HUES64 (cell line): ENCODE results near the gene CX3CL1.
"Not testable (repeated sequence)": the region's sequence is repeated elsewhere in the genome, so short reads cannot be mapped to it uniquely, and the experiment has no call there.

Source experiments
- H3K27ac ChIP-seq: 2 replicates; pipeline ENCODE4 v1.7.0; 2013; ENCODE audit warnings: low read depth, low read length, inconsistent platforms
- H3K27me3 ChIP-seq: 2 replicates; pipeline ENCODE4 v1.6.1; 2013; ENCODE audit warnings: mild to moderate bottlenecking, low read length; ENCODE audit not compliant: insufficient read depth
- H3K36me3 ChIP-seq: 2 replicates; pipeline ENCODE4 v1.6.1; 2013; ENCODE audit warnings: mild to moderate bottlenecking, low read length; ENCODE audit not compliant: insufficient read depth
- H3K4me1 ChIP-seq: 2 replicates; pipeline ENCODE4 v1.6.1; 2013; ENCODE audit warnings: mild to moderate bottlenecking, low read length, moderate library complexity; ENCODE audit not compliant: insufficient read depth
- H3K4me3 ChIP-seq: 2 replicates; pipeline ENCODE4 v1.5.1; 2013; ENCODE audit warnings: mild to moderate bottlenecking, low read length, moderate library complexity
- H3K9ac ChIP-seq: 2 replicates; pipeline ENCODE4 v1.6.1; 2013; ENCODE audit warnings: mild to moderate bottlenecking, low read depth, low read length
- H3K9me3 ChIP-seq: 2 replicates; pipeline ENCODE4 v1.6.1; 2013; ENCODE audit warnings: low read depth, low read length; ENCODE audit not compliant: insufficient read depth
- WGBS: fragments of 150-250, 120-280 bp; methylation state at CpG from one replicate; pipeline ENCODE4 v1.1.7; 2013; ENCODE audit warnings: missing lambda C conversion rate; 5-methylcytosine and 5-hydroxymethylcytosine counted together

CX3CL1 gene

DNA sequence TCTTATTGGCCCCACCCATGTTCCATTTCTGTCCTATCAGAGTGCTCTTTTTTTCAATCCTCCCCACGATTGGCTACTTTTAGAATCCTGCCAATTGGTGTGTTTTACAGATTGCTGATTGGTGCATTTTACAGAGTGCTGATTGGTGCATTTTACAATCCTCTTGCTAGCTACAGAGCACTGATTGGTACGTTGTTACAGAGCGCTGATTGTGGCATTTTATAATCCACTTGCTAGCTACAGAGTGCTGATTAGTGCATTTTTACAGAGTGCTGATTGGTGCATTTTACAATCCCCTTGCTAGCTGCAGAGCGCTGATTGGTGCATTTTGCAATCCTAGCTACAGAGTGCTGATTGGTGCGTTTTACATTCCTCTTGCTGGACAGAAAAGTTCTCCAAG, 22.7 kb downstream of the CX3CL1 start:
- Histone ChIP-seq H3K9me3 (no peaks in the 10 kb centered on the region), H3K36me3 (no peaks in the 10 kb centered on the region), H3K4me1 (no peaks in the 10 kb centered on the region), H3K27me3 (no peaks in the 10 kb centered on the region), H3K9ac (no peak overlapping the region), H3K4me3 (no peak overlapping the region), H3K27ac (no peak overlapping the region)
- WGBS: 93% methylated on average over 5 of the region's 5 CpGs

GRCh38 chr16:57396786-57397185, 24.5 kb downstream of the CX3CL1 start:
- Histone ChIP-seq H3K27me3 (no peaks in the 10 kb centered on the region), H3K27ac (no peak overlapping the region), H3K9me3 (no peaks in the 10 kb centered on the region), H3K4me3 (no peak overlapping the region), H3K4me1 (no peaks in the 10 kb centered on the region), H3K9ac (no peak overlapping the region), H3K36me3 (no peaks in the 10 kb centered on the region)
- 86% methylated on average over 4 of the region's 4 CpGs for WGBS

- not testable (repeated sequence) for H3K4me1 ChIP-seq, H3K27me3 ChIP-seq, H3K9me3 ChIP-seq, H3K9ac ChIP-seq, H3K36me3 ChIP-seq, H3K27ac ChIP-seq, H3K4me3 ChIP-seq
- WGBS: 95% methylated on average over 4 of the region's 4 CpGs
Observed at GRCh38 chr16:57397493-57397892, 25.2 kb downstream of the CX3CL1 start.

- Histone ChIP-seq H3K9me3 (no peaks in the 10 kb centered on the region), H3K27me3 (no peaks in the 10 kb centered on the region), H3K9ac (no peak overlapping the region), H3K36me3 (no peaks in the 10 kb centered on the region), H3K4me3 (no peak overlapping the region), H3K27ac (no peak overlapping the region), H3K4me1 (no peaks in the 10 kb centered on the region)
- 57% methylated on average over 7 of the region's 7 CpGs for WGBS
Observed at GRCh38 chr16:57401943-57402640, 29.8 kb downstream of the CX3CL1 start.

GRCh38 chr16:57403965-57404817, 31.9 kb downstream of the CX3CL1 start, which contains the start of gene CCL17:
Gene CCL17, plus strand, starts transcription at chr16:57404767. Its CDS starts 9,166 bp downstream, at chr16:57413933.
- Histone ChIP-seq H3K9me3 (no peaks in the 10 kb centered on the region), H3K27ac (no peak within 1 kb of the TSS), H3K27me3 (no peaks in the 10 kb centered on the region), H3K4me3 (no peak within 1 kb of the TSS), H3K4me1 (no peaks in the 10 kb centered on the region), H3K36me3 (no peaks in the 10 kb centered on the region), H3K9ac (no peak within 1 kb of the TSS)
- 83% methylated on average over 17 of the region's 17 CpGs for WGBS

DNA sequence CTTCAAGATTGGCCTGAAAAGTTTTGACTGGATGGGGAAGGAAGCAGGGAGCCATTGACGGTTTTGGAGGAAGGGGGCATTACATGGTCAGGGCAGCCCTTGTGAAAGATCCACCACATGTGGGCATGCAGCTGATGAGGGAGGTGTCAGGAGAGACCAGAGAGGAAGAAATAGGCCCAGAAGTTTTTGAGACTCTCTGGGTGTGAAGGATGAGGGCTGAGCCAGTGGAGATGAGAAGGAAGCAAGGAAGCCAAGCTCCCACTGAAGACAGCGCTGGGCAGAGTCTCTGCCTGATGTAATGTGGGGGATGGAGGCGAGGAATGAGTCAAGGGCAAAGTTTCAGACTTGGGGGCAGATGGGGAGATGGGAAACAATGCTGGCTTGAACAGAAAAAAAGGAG, 32.8 kb downstream of the CX3CL1 start:
- no peaks in the 10 kb centered on the region for H3K27me3 ChIP-seq
- no peaks in the 10 kb centered on the region for H3K4me1 ChIP-seq
- H3K4me3 ChIP-seq: no peak overlapping the region
- no peaks in the 10 kb centered on the region for H3K9me3 ChIP-seq
- H3K9ac ChIP-seq: no peak overlapping the region
- WGBS: 83% methylated on average over 3 of the region's 3 CpGs
- H3K36me3 ChIP-seq: no peaks in the 10 kb centered on the region
- no peak overlapping the region for H3K27ac ChIP-seq

DNA sequence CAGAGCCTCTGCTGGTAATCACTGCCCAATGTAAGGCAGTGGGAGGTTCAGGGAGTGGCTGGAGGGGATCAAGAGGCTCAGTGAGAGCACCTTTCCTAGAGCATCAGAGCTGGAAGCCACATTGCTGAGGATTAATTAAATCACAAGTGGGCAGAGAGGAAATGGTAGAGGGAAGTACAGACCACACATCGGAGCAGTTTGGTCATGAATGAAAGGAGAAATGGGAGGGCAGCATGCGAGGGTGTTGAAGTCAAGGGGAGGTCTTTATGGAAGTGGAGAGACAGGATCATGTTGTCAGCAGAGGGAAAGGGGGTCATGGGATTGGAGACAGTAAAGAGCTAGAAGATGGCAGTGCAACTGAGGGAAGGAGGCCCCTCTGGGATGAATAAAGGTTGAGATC, 34.6 kb downstream of the CX3CL1 start:
- H3K27ac ChIP-seq: no peak overlapping the region
- 85% methylated on average over 2 of the region's 2 CpGs for WGBS
- no peak overlapping the region for H3K4me3 ChIP-seq
- no peaks in the 10 kb centered on the region for H3K9me3 ChIP-seq
- no peaks in the 10 kb centered on the region for H3K36me3 ChIP-seq
- H3K9ac ChIP-seq: no peak overlapping the region
- H3K27me3 ChIP-seq: no peaks in the 10 kb centered on the region
- H3K4me1 ChIP-seq: no peaks in the 10 kb centered on the region

DNA sequence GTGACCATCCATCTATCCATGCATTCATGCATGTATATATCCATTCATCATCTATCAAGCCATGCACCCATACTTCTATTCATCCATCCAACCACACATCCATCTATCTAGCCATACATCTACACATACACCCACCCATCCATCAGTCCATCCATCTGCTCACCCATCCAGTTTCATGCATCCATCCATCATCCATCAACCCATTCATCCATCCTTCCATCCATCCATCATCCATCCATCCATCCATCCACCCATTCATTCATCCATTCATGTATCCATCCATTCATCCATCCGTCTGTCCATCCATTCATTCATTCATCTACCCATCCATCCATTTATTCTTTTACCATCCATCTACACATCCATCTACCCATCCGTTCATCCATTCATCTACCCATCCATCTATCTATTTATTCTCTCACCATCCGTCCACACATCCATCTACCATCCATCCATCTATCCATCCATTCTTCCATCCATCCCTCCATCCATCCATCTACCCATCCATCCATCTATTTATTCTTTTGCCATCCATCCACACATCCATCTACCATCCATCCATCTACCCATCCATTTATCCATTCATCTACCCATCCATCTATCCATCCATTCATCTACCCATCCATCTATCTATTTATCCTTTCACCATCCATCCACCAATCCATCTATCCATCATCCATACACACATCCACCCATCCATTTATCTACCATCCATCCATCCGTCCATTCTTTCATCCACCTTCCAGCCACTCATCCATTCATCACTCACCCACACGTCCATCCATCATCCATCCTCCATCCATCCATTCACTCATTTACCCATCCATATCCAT, 35.4 kb downstream of the CX3CL1 start:
- Histone ChIP-seq H3K9me3 (no peaks in the 10 kb centered on the region), H3K9ac (no peak overlapping the region), H3K27me3 (no peaks in the 10 kb centered on the region), H3K4me1 (no peaks in the 10 kb centered on the region), H3K36me3 (no peaks in the 10 kb centered on the region), H3K27ac (no peak overlapping the region), H3K4me3 (no peak overlapping the region)
- WGBS: 87% methylated on average over 5 of the region's 5 CpGs

DNA sequence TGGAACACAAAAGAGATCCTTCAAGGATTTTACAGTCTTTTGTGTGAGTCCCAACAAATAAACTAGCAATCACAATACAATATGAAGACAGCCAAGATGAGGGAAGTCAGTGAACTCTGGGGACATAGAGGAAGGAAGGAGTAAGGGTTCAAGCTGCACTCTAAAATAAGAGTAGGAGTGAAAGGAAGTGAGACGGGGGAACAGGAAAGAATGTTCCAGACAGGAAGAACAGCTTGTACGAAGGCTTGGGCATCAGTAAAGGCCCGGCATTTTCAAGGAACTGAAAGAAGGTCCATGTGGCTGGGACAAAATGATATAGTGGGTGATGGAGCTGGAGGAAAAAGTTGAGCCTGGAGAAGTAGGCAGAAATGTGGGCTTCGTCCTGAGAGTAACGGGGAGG, 36.8 kb downstream of the CX3CL1 start:
- no peaks in the 10 kb centered on the region for H3K36me3 ChIP-seq
- no peaks in the 10 kb centered on the region for H3K27me3 ChIP-seq
- H3K4me3 ChIP-seq: no peak overlapping the region
- WGBS: 91% methylated on average over 5 of the region's 5 CpGs
- no peak overlapping the region for H3K27ac ChIP-seq
- H3K9ac ChIP-seq: no peak overlapping the region
- H3K4me1 ChIP-seq: no peaks in the 10 kb centered on the region
- no peaks in the 10 kb centered on the region for H3K9me3 ChIP-seq

DNA sequence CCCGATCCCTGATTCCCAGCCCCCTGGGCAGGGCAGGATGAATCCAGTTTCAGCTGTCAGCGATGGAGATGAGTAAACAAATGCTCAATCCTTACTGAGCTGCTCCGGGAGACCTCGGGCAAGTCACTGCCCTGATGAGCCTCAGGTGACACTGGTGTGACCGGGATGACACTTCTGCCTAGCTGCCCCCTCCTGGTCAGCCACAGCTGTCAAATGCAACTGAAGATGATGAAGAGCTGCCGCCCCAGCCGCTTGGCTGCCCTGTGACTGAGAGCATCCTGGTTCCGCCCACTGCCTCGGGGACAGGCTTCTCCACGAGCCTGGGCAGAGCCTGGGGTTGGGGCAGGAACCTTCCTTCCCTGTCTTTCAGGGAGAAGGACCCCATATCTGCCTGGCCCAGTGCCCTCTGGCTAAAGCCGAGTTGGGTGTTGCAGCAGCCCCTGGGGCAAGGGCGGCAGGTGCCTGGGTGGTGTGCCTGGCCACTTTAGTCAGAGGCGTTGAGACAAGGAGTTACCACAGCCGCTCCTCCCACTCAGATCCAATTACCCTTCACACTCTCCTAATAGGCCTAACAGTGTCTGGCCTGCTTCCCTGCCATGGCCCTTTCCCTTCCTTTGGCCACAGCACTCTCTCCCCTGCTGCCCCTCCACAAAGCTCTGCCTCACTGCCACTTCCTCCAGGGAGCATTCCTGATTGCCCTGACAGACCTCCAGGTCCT, 37.7 kb downstream of the CX3CL1 start:
- Histone ChIP-seq H3K9me3 (no peaks in the 10 kb centered on the region), H3K9ac (no peak overlapping the region), H3K4me1 (no peaks in the 10 kb centered on the region), H3K4me3 (no peak overlapping the region), H3K36me3 (no peaks in the 10 kb centered on the region), H3K27ac (no peak overlapping the region), H3K27me3 (no peaks in the 10 kb centered on the region)
- WGBS: 64% methylated on average over 14 of the region's 14 CpGs
